GM10248 (cell line): ENCODE measurements around the gene ACLY.
"Not testable (repeated sequence)": the region's sequence is repeated elsewhere in the genome, so short reads cannot be mapped to it uniquely, and the experiment has no call there.

Source experiments
- CTCF ChIA-PET: fragments of 300-600 bp; sonication (Branson Sonifier 250); formaldehyde crosslinking; extraction: SDS; loops from one replicate; lab custom pipeline; 2021; ENCODE audit warnings: antibody characterized with exemption; lab: Yijun Ruan, JAX
- POLR2A ChIA-PET: fragments of 350-650 bp; sonication (Branson Sonifier 250); formaldehyde crosslinking; extraction: SDS; loops from one replicate; lab custom pipeline; 2020; ENCODE audit warnings: antibody characterized with exemption; lab: Yijun Ruan, JAX
- DNase-seq: peaks from one replicate; pipeline ENCODE4 v3.0.0; 2012; ENCODE audit errors: extremely low spot score
- CTCF ChIP-seq: IDR thresholded peaks from 2 replicates; pipeline ENCODE4 v1.5.1; 2012; ENCODE audit warnings: mild to moderate bottlenecking, low read depth; ENCODE audit errors: extremely low read depth, missing control alignments, control extremely low read depth

The ACLY gene

DNA sequence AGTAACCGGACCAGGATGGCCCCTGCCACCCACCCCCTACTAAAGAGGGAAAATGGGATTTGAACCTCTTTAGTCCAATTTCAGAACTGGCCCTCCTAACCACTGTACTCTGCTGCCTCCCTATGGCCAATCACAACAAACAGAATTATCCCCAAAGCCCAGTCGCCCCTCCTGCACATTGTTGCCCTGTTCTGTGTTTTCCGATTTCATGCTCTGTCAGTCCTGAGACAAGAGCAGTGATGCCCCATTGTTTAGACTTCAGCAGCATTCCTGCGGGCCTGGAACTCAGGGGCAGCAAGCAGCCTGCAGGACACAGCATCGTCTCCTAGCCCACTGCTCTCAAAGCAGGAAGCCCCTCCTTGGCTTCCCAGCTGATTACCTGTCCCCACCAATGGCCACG lies 33.0 kb downstream of the ACLY start:
- ChIA-PET POLR2A (no interaction called here), CTCF (interaction anchor here (2.8 kb wide), 1 partner anchor 21 kb away, joined by 6 read pairs; the partner anchor contains the start of gene KLHL11)
- TF ChIP-seq CTCF: peak; percentile 17
- DNase-seq: no peak

DNA sequence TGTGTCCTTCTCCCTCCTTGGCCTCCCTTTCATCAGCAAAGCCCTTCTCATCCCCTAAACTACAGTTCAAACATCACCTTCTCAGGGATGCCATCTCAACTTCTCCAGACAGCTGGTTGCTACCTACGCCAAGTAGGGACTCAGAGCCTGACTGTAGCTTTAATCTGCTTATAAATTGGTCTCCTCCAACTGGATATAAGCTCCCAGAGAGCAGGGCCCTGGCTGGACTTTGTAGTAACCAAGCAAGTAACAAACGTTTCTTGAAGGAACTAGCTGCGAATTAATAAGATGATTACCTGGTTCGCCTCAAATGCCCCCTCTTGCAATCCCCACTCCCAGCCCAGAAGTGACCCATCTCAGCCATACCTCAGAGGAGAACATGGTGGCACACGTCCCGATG lies 36.0 kb downstream of the ACLY start:
- no peak for DNase-seq
- no peak for TF ChIP-seq CTCF
- ChIA-PET POLR2A (no interaction called here), CTCF (no interaction called here)

DNA sequence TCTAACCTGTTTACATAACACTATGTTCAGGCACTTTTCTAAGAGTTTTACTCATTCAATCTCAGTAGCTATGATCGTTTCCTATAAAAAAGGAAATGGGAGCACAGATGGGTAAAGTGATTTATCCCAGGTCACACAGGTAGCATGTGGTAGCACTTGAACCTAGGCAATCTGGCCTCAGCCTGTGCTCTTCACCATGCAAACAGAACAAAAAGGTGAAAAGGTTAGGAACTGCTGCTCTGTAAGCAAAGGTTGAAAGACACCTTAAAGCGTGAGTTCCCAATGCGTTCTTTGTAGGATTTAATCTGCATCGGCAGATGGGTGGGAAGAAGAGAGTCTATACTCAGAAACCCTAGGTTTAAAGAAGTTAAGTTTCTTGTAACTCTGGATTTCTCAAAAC lies 38.6 kb downstream of the ACLY start:
- ChIA-PET CTCF (no interaction called here), POLR2A (no interaction called here)
- DNase-seq: no peak
- TF ChIP-seq CTCF: no peak

DNA sequence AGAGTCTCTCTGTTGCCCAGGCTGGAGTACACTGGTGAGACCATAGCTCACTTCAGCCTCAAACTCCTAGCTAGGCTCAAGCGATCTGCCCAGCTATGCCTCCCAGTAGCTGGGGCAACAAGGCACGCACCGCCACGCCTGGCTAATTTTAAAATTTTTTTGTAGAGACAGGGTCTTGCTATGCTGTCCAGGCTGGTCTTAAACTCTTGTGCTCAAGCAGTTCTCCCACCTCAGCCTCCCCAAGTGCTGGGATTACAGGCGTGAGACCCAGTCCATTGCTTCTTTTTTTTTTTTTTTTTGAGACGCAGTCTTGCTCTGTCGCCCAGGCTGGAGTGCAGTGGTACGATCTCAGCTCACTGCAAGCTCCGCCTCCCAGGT lies 44.5 kb downstream of the ACLY start:
- DNase-seq, POLR2A ChIA-PET: not testable (repeated sequence)
- CTCF ChIA-PET: interaction anchor here (0.7 kb wide), 1 partner anchor 9 kb away, joined by 3 read pairs; the partner anchor contains the start of gene KLHL11

DNA sequence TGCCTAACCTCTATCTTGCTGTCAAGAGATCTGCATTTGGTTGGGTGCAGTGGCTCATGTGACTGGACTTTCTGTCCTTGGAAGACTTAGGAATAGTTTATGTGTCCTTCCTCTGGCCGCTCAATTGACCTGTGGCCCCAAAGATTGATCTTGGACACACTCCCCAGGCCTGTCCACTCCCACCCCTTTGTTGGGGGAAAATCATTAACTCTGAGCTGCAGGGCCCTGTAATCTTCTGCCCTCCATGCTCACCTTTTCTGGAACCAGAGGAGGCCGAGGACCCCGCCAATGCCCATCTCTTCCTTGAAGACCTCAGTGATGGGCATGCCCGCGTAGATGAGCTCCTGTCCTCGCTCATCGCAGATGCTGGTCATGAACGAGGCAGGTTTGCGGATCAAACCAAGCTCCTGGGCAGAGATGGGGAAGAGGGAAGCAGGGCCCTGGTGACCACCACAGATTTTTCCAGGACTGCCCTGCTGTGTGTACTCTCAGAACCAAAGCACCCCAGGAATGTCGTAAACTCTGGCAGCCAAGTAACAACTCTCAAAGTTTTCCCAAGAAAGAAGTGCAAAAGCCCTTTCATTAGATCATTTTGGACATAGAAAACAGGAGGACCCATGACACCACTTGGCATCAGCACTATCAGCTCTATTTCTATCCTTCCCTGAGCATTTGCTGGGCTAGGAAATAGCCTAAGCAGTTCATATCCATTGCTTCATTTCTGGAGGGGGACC lies 45.0 kb downstream of the ACLY start:
- ChIA-PET POLR2A (no interaction called here), CTCF (interaction anchor here (0.7 kb wide), 1 partner anchor 8 kb away, joined by 3 read pairs; the partner anchor contains the start of gene KLHL11)
- no peak for DNase-seq
- no peak for TF ChIP-seq CTCF

- ChIA-PET CTCF (no interaction called here), POLR2A (no interaction called here)
- DNase-seq: no peak
- no peak for TF ChIP-seq CTCF
These were observed 47.0 kb downstream of the ACLY start for GRCh38 chr17:41871789-41872188.

DNA sequence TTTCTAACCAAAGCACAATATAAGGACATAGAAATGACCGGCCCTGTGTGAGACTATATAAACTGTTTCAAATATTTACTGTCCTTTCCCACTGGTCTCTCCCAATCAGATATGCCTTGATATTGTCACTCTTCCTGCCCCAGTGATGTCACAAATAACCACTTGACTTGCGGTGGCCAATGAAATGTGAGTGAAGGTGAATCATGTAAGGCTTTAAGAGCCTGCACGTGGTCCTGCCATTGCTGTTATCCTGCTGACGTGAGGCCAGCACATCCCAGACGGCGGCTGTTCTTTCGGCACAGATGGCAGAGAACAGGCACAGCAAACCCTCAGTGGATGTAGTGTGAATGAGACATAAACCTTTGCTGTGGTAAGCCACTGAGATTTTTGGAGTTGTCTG lies 48.1 kb downstream of the ACLY start:
- TF ChIP-seq CTCF: no peak
- ChIA-PET POLR2A (no interaction called here), CTCF (interaction anchor here (1.1 to 1.5 kb wide), 3 partner anchors 10 to 59 kb away, joined by 3 to 4 read pairs (median 4); partner anchors contain the start of gene P3H4)
- DNase-seq: no peak
